Measurements from ENCODE around the gene PLCD1.

Gene PLCD1

DNA sequence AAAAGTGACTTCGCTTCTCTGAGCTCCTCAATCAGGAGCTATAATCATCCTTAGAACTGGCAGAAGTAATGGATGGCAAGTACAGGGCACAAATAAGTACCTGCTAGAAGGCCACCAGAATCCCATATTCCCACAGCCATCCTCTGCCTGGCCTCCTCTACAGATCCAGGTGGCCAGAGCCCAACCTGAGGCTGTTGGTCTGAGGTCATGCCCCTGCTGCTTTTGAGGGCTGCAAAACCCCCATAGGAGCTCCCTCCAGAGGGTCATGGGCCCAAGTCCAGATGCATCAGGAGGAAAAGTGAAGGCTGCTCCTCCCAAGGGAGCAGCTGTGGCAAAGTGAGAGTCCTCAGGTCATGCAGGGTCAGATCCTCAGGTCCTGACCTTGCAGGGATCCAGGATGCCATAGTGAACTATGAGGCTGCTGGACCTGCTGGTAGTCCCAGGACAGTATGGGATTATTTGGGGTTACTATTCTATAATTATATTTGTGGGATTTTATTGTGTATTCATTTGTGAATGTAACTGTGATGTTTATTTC lies 3.0 kb upstream of the PLCD1 start:
- TF ChIP-seq, protein P1, sequence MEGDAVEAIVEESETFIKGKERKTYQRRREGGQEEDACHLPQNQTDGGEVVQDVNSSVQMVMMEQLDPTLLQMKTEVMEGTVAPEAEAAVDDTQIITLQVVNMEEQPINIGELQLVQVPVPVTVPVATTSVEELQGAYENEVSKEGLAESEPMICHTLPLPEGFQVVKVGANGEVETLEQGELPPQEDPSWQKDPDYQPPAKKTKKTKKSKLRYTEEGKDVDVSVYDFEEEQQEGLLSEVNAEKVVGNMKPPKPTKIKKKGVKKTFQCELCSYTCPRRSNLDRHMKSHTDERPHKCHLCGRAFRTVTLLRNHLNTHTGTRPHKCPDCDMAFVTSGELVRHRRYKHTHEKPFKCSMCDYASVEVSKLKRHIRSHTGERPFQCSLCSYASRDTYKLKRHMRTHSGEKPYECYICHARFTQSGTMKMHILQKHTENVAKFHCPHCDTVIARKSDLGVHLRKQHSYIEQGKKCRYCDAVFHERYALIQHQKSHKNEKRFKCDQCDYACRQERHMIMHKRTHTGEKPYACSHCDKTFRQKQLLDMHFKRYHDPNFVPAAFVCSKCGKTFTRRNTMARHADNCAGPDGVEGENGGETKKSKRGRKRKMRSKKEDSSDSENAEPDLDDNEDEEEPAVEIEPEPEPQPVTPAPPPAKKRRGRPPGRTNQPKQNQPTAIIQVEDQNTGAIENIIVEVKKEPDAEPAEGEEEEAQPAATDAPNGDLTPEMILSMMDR (IDR thresholded peaks at IDR 0.05; ENCODE audit: extremely low read depth, missing control alignments), result no peak
- DNase-seq (ENCODE audit: low spot score), result no peak

DNA sequence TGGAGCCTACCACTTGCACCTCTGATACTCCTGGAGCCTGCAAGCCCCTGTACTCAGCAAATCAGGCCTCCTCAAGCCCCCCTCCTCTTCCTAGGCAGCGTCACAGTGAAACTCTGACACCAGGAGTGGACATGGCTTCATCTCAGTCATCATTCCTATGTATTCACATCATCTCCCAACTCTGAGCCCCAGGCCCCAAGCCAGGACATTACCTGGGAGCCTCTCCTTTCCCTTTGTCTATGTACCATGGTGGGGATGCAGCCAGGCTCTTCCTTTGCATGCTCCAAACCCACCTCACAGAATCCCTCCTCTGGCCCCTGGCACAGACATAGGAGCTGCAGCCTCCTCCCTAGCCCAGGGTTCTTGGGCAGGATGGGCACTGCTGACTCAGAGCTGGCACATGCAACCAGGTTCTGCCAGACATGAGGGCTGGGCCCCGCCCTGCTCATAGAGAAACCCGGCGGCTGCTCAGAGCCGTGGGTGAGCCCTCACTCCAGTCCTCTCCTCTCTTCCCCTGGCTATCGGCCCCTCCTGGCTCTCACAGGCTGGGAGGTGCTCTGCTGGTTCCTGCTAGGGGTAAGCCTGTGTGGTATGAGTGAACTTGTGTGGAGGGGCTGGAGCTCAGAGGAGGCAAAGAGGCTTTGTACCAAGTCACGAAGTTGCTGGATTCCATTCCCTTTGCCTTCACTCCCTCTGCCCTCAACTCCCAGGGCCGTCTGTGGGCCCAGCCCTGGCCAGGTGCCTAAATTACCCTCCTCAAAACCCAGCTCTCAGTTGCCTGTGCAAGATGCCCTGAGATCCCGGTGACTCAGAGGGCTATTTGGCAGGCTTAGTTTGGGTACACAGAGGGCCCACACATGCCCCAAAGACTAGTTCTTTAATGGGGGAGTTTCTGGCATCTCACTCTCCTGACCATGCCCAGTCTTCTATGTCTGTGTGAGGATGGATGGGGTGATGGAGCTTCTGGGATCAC lies 1.9 kb upstream of the PLCD1 start:
- TF ChIP-seq, protein P1 (IDR thresholded peaks at IDR 0.05; ENCODE audit: extremely low read depth, missing control alignments), result no peak
- no peak for DNase-seq (ENCODE audit: low spot score)

DNA sequence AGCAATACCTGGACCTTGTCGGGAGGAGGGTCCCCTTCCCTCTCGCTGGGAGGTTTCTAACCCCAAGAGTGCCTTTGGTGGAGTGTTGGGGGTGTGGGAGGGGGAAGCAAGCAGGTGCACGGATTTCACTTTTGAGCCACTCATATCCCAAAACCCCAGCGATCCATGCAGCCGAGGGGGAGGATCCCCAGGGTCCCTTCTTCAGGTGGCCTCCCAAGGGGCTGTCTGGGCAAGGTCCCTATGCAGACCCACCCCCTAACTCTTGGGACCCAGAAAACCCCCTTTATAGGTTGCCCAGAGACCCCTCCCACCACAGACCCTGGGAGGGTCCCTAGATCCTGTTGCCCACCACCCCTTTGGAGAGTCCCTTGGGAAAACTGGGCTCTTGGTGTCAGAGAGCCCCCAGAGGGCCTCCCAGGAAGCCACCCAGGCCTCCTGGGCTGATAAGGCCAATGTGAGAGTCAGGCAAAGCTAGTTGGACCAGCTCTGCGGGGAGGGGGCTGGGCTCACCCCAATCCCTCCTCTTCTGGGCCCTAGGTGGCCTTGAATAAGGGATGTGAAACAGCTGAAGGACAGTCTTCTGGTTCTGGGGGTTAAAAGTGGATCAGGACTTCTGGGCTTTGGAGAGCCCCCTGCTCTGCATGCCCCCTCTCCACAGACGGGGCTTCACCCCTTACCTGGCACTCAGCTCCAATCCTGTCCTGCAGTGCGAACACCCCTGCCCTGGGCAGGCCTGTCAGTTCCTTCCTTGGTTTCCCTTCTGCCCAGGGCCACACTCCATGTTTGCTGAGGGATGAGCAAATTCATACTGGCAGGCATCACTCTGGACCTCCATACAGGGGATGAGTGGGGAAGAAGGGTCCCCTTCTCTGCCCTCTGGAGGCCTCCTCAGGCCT lies 932 bp upstream of the PLCD1 start:
- no peak for DNase-seq (ENCODE audit: low spot score)
- TF ChIP-seq, protein P1 (IDR thresholded peaks at IDR 0.05; ENCODE audit: extremely low read depth, missing control alignments), result no peak

DNA sequence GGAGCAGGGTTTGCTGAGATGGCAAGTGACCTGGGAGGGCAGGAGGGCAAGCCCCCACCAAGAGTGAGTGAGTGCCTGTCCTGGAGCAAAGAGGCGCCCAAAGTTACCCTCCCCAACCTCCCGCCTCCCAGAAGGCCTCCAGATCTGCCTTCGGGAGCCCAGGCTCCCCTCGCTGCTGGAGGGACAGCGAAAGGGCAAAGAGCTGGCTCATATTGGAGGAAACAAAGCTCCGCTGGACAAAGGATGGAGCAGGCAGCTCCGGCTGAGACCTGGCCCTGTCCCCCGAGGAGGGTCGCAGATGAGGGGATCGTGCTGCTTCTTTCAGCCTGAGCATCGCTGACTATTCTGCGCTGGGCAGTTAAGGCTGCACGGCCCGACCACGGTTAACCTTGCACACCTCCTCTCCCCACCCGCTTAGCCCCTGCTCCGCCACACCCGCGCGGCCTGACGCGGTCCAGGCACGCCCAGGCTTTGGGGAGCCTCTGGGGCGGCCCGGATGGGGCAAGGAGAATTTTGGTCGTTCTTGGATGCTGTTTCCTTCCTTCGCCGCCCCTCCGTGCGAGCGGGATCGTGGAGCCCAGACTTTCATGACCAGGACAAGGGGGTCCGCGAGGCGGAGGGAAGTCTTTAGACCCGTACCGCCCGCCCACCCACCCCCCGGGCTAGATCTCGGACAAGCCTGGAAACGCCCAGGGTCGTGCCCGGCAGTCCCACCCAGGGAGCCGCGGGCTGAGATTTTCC lies 651 bp downstream of the PLCD1 start:
- DNase-seq (ENCODE audit: low spot score), result no peak
- TF ChIP-seq, protein P1 (IDR thresholded peaks at IDR 0.05; ENCODE audit: extremely low read depth, missing control alignments), result no peak

DNA sequence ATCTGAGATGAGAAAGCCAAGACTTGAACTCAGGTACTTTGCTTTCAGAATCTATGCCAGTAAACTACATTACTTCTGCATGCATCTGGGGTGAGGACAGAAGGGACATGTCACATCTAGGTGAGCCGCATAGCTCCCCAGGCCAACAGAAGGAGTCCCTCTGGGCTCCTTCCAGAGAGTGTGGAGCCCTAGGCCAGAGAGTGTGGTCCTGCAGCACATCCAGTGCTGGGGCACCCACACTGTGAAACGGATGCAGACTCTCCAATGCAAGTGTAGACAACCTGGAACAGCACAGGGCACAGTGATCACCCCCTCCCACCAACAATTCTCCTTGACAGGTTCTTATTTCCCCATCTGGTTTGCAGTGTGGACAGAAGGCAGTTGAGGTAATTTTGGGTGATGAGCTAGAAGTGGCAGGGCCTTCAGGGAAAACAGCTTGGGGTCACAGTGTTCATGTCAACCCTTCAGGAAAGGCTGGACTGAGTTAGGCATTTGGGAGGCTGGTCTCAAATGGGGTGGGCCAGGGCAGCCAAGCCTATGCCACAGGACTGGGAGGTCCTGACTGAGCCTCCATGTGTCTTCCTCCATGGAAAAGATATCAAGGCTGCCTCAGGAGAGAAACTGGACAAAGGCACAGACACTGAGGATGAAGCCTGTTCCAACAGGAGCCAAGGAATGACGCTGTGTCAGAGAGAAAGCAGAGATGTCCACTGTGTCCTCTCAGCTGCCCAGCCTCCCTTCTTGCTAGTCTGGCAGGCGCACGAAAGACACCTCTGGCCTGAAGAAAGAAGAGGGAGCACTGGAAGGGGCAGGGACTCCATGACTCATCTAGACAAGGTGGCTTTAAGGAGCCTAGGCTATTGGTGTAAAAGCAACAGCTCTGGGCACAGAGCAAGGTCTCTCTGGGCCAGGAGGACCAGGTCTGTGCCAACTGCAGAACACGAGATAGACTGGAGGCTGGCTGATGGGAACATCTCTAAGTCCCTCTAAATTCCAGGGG lies 1.7 kb downstream of the PLCD1 start:
- TF ChIP-seq, protein P1 (IDR thresholded peaks at IDR 0.05; ENCODE audit: extremely low read depth, missing control alignments), result no peak
- no peak for DNase-seq (ENCODE audit: low spot score)

DNA sequence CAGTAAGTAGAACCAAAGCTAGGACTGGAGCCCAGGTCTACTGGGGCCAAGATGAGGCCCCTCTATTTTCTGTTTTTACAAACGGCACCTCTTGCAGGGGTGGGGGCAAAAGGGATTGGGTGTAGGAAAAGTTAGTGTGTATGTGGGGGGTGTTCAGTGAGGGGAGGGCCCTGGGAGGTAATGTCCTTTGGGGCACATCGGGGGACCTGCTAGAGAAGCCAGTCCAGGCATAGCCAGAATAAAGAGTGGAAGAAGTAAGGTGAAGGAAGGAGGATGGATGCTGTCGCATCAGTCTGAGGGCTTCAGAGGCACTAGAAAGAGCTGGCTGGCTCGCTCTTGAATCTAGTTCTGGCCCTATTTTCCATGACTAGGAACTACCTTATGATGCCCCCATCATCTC lies 2.6 kb downstream of the PLCD1 start:
- TF ChIP-seq, protein P1 (IDR thresholded peaks at IDR 0.05; ENCODE audit: extremely low read depth, missing control alignments), result no peak
- DNase-seq (ENCODE audit: low spot score), result no peak
